CD4-positive, alpha-beta T cell (primary cell): ENCODE measurements around the gene SIX3. TPM values are rescaled to one million over a fixed set of nuclear protein-coding genes. Genes with fewer than 3 reads are reported as not detected.

Experiments
- ATAC-seq: fragments of 200-7000 bp; cut with Tn5 transposase; one replicate; pipeline ENCODE4 v1.10.0; 2022; ENCODE audit warnings: mild to moderate bottlenecking; ENCODE audit not compliant: poor library complexity
- CTCF ChIA-PET: fragments of 350-600 bp; sonication (Branson Sonifier 250); formaldehyde crosslinking; loops from one replicate; lab custom pipeline; 2021; ENCODE audit warnings: antibody characterized with exemption, inconsistent platforms; lab: Charles Lee
- POLR2A ChIA-PET: fragments of 350-600 bp; sonication (Branson Sonifier 250); formaldehyde crosslinking; loops from one replicate; lab custom pipeline; 2021; ENCODE audit warnings: antibody characterized with exemption, inconsistent platforms; lab: Charles Lee
- DNase-seq, 14 experiments: peaks; one replicate each; pipeline ENCODE4 v3.0.0-alpha.2; 2013 to 2020; ENCODE audit warnings: mixed read lengths in 2 of 14
- H3K27ac ChIP-seq, 2 donors: one replicate each; pipeline versions ENCODE4 v1.5.1 to v1.7.0; 2013; ENCODE audit warnings: low read length in 2 of 2, low read depth in 1 of 2, mild to moderate bottlenecking in 1 of 2
- H3K27me3 ChIP-seq, 2 experiments: 1 replicate in 1 of 2; 2 replicates in 1 of 2; pipeline versions ENCODE4 v1.6.1 to v1.7.0; 2013; ENCODE audit warnings: low read length in 2 of 2, control low read depth in 1 of 2, mild to moderate bottlenecking in 1 of 2, moderate library complexity in 1 of 2; ENCODE audit not compliant: insufficient read depth in 2 of 2, control insufficient read depth in 1 of 2
- H3K36me3 ChIP-seq: one replicate; pipeline ENCODE4 v1.6.1; 2013; ENCODE audit warnings: low read length, control low read depth; ENCODE audit not compliant: insufficient read depth
- H3K4me1 ChIP-seq: one replicate; pipeline ENCODE4 v1.6.1; 2013; ENCODE audit warnings: low read length, control low read depth; ENCODE audit not compliant: insufficient read depth
- H3K4me3 ChIP-seq: one replicate; pipeline ENCODE4 v1.5.1; 2013; ENCODE audit warnings: mild to moderate bottlenecking, low read length, moderate library complexity
- H3K9me3 ChIP-seq, 2 experiments: 1 replicate in 1 of 2; 2 replicates in 1 of 2; pipeline versions ENCODE4 v1.6.1 to v1.7.0; 2013; ENCODE audit warnings: low read length in 2 of 2, mild to moderate bottlenecking in 2 of 2, control low read depth in 1 of 2, moderate library complexity in 1 of 2; ENCODE audit not compliant: control insufficient read depth in 1 of 2, insufficient read depth in 1 of 2
- H3K27ac Mint-ChIP-seq: one replicate; pipeline ENCODE4 v1.8.0; 2020; ENCODE audit warnings: mixed read lengths
- H3K27me3 Mint-ChIP-seq: one replicate; pipeline ENCODE4 v1.8.0; 2021; ENCODE audit warnings: mixed read lengths
- H3K36me3 Mint-ChIP-seq: one replicate; pipeline ENCODE4 v1.8.0; 2021; ENCODE audit warnings: low read depth, mixed read lengths
- H3K4me1 Mint-ChIP-seq: one replicate; pipeline ENCODE4 v1.8.0; 2021; ENCODE audit warnings: low read depth, mixed read lengths
- H3K4me3 Mint-ChIP-seq: one replicate; pipeline ENCODE4 v1.8.0; 2020; ENCODE audit warnings: mild to moderate bottlenecking, mixed read lengths
- H3K9me3 Mint-ChIP-seq: one replicate; pipeline ENCODE4 v1.8.0; 2020; ENCODE audit warnings: mixed read lengths
- CTCF ChIP-seq: fragments of 200-600 bp; IDR thresholded peaks from one replicate; pipeline ENCODE4 v1.8.0; 2022; ENCODE audit warnings: antibody characterized with exemption, mild to moderate bottlenecking
- intact Hi-C, 2 experiments: fragments of 100-400 bp; cut with DNase I in 1 of 2; cut with micrococcal nuclease in 1 of 2; formaldehyde crosslinking; loops; one replicate each; pipeline versions ENCODE4 v1.15.1 to v1.9.0; 2023 to 2025; cut with DNase I, micrococcal nuclease
- total RNA-seq, 174 experiments: library from RNA in 2 of 174; stranded (reverse) in 2 of 174; gene quantifications; one replicate each; pipeline ENCODE4 v1.2.3 and lab custom pipeline; 2021 to 2026

The SIX3 gene
- total RNA-seq, 2 experiments from 2014 or later = not detected

DNA sequence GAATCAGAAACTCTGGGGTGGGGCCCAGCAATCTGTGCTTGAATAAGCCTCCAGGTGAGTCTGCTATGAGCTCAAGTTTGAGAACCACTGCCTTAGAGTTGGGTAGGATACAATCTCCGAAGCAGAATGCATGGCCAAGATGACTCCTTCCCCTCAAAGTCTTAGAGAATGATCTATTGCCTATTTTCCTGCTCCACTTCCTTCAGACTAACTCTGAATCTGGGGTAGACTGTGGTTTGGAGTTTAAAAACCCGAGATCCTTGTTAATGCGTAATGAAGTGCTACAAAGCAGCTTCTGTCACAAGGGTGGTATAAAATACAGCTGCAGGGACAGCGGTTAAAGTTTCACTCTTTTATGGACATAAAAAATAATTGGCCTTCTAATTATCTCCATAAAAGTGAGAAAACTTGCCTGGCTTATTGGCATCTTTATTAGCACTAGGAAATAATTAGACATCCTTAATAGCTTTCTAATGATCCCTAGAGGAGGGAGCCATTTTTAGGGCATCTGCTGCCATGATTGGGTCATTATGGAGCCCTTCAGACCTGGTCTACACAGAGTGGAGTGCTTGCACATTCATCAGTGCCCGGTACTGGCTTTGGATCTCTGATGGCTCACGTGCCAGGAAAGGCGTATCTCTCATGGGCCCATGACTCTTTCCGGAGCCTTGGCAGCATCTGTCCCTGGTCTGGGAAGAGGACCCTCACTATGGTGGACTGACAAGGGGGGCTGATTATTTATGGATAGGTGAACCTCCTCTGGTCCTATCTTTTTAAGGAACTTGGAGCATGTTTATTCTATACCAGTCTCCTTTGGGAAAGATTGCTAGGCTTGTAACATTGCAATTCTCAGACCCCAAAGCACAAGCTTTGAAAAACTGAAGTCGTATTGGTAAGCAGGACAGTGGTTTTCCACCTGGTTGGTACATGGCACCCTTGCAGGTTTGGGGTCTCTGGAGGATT, 39.5 kb downstream of the SIX3 start:
- H3K9me3 Mint-ChIP-seq = no peaks in the 10 kb centered on the region
- no peak overlapping the region for H3K4me3 Mint-ChIP-seq
- no peaks in the 10 kb centered on the region for H3K4me1 Mint-ChIP-seq
- H3K27me3 Mint-ChIP-seq = peaks cover 52% of the 10 kb centered on the region
- H3K9me3 ChIP-seq = peaks cover 0 to 4% of the 10 kb centered on the region in 2 experiments
- peaks cover 11 to 13% of the 10 kb centered on the region in 2 experiments for H3K27me3 ChIP-seq
- TF ChIP-seq CTCF = no peak
- ChIA-PET CTCF (interaction anchor here (1.5 to 2.4 kb wide), 3 partner anchors 8 to 597 kb away, joined by 3 to 19 read pairs (median 5); no protein-coding TSS in a partner anchor), POLR2A (no interaction called here)
- ATAC-seq (no peak), DNase-seq (no peak)
- intact Hi-C loops = loop anchor here (1.0 to 5.0 kb wide), 4 partner anchors 513 to 798 kb away; no protein-coding TSS in a partner anchor
- H3K27ac ChIP-seq = no peak overlapping the region
- H3K36me3 Mint-ChIP-seq = no peaks in the 10 kb centered on the region
- no peak overlapping the region for H3K4me3 ChIP-seq
- no peaks in the 10 kb centered on the region for H3K36me3 ChIP-seq
- H3K4me1 ChIP-seq = no peaks in the 10 kb centered on the region
- H3K27ac Mint-ChIP-seq = no peak overlapping the region

- peak; percentile 89 for TF ChIP-seq CTCF
- Histone ChIP-seq H3K27ac (no peak overlapping the region), H3K27me3 (peaks cover 11 to 13% of the 10 kb centered on the region in 2 experiments), H3K36me3 (no peaks in the 10 kb centered on the region), H3K4me1 (no peaks in the 10 kb centered on the region), H3K4me3 (no peak overlapping the region), H3K9me3 (peaks cover 0 to 4% of the 10 kb centered on the region in 2 experiments)
- H3K4me3 Mint-ChIP-seq = no peak overlapping the region
- intact Hi-C loops = loop anchor here (1.0 to 5.0 kb wide), 4 partner anchors 513 to 797 kb away; no protein-coding TSS in a partner anchor
- H3K27me3 Mint-ChIP-seq = peaks cover 57% of the 10 kb centered on the region
- no peaks in the 10 kb centered on the region for H3K4me1 Mint-ChIP-seq
- H3K9me3 Mint-ChIP-seq = no peaks in the 10 kb centered on the region
- POLR2A ChIA-PET = no interaction called here
- ATAC-seq (no peak), DNase-seq (peak; percentile 38 to 79 (median 54))
- no peaks in the 10 kb centered on the region for H3K36me3 Mint-ChIP-seq
- H3K27ac Mint-ChIP-seq = no peak overlapping the region
- CTCF ChIA-PET = interaction anchor here (1.5 to 2.4 kb wide), 3 partner anchors 8 to 597 kb away, joined by 3 to 19 read pairs (median 5); no protein-coding TSS in a partner anchor
These were observed 40.2 kb downstream of the SIX3 start for GRCh38 chr2:44981714-44982108.

DNA sequence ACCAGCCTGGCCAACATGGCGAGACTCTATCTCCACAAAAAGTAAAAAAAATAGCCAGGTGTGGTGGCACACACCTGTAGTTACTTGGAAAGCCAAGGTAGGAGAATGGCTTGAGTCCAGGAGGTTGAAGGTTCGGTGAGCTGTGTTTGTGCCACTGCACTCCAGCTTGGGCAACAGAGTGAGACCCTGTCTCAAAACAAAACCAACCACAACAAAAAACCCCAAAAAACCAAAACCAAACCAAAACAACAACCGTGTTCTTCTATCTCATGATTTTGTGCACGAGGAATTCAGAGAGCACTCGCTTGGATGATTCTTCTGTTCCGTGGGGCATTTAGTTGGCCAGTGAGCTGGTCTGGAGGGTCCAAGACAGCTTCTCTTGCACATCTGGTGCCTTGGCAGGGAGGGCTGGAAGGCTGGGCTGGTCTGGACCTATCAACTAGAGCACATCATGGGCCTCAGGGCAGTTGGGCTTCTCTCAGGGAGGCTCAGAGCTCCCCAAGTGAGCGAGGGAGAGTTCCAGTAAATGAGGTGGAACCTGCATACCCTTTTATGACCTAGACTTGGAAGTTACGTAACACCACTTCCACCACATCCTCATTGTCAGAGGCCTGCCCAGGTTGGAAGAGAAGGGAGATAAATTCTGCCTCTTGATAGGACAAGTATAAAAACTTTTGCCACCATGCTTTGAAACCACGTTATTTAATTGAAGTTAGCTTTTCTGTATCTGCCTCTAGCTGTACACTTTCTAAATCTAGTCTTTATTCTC, 42.5 kb downstream of the SIX3 start:
- ChIA-PET CTCF (no interaction called here), POLR2A (no interaction called here)
- TF ChIP-seq CTCF = no peak
- Histone ChIP-seq H3K36me3 (no peaks in the 10 kb centered on the region), H3K4me1 (no peaks in the 10 kb centered on the region), H3K27me3 (peaks cover 11 to 13% of the 10 kb centered on the region in 2 experiments), H3K4me3 (no peak overlapping the region), H3K9me3 (peaks cover 4 to 5% of the 10 kb centered on the region in 2 experiments), H3K27ac (no peak overlapping the region)
- Mint-ChIP-seq H3K36me3 (no peaks in the 10 kb centered on the region), H3K27me3 (peaks cover 61% of the 10 kb centered on the region), H3K9me3 (peaks cover 2% of the 10 kb centered on the region), H3K27ac (no peak overlapping the region), H3K4me1 (no peaks in the 10 kb centered on the region), H3K4me3 (no peak overlapping the region)
- intact Hi-C loops = loop anchor here in 1 of 2 experiments (5.0 kb wide), 1 partner anchor 793 kb away; no protein-coding TSS in a partner anchor
- DNase-seq = no peak
- no peak for ATAC-seq
